HG03354 (cell line): Measurements from ENCODE around the gene ARPIN.

Source experiments
- ATAC-seq: cut with Tn5 transposase; IDR thresholded peaks from one replicate; pipeline ENCODE4 v1.9.1; 2021; ENCODE audit warnings: mild to moderate bottlenecking; ENCODE audit not compliant: unreplicated experiment, poor library complexity, severe bottlenecking

ARPIN gene

DNA sequence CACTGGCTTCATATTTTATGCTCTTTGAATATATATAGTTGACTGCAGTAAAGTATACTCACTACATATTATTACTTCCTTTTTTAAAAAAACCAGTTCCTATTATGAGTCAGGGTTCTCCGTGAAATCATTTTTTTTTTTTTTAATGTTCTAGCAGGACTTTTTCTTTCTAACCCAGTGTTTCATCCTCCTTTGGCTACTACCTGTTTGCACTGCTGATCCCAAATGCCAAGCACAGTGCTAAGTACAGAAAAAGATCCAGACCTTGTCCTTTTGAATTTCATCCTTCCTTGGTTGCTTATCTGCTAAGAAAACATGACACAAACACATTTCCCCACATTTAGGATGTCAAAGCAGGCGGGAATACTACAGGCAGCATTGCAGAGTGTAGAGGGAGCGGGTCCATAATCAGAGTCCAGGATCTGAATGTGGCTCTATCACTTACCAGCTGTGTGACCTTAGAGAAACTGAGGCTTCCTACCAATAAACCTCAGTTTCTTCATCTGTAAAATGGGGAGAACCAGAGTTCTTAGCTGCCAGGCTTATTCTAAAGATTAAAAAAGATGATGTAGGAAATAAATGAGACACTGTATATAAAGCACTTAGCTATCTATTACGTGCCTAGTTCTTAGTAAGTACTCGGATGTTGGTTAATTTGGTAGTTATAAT lies 60.9 kb downstream of the ARPIN start:
- ATAC-seq, result peak; percentile 88

- no peak for ATAC-seq
These were observed 63.8 kb downstream of the ARPIN start for GRCh38 chr15:89848970-89849292.

GRCh38 chr15:89847101-89847500 lies 65.7 kb downstream of the ARPIN start:
- no peak for ATAC-seq

DNA sequence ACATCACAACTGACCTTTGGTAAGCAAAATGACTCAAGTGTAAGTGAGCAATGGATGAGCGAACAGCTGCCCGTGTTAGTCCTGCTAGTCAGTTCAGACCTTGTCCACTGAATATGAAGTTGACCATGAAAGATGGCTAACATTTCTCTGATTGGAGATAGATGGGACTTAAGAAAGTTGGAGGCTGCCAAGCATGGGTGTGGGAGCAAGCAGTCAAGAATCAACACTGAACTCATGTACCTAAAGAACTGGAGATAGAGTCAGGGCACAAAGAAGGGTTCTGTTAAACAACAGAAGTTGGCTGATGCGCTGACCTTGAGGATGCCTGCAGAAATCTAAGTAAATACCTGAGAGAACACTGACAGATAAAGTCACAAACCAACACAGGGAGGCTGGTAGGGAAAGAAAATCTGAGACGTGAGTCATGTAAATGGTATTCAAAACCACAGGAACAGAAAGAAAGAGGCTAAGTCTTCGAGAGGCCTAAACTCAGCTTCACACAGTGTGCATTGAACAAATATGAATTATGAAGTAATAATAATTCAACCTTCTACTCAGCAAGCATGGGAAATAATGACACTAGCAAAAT lies 67.4 kb downstream of the ARPIN start:
- no peak for ATAC-seq
